SU-DHL-6 (cell line): Measurements from ENCODE around the gene BEST2.

Experiments used
- H2AFZ ChIP-seq: fragments of 200-600 bp; sonication (generic); 2 replicates; pipeline ENCODE4 v1.6.1; 2014; ENCODE audit warnings: low read depth, mild to moderate bottlenecking, moderate library complexity, mixed read lengths, antibody characterized with exemption, low read length; ENCODE audit not compliant: severe bottlenecking
- H3F3A ChIP-seq: fragments of 200-600 bp; shearing (Covaris generic); 2 replicates; pipeline ENCODE4 v1.6.0; 2016; ENCODE audit warnings: antibody characterized with exemption, mild to moderate bottlenecking; ENCODE audit not compliant: insufficient read depth
- H3K27ac ChIP-seq: fragments of 200-600 bp; sonication (generic); 2 replicates; pipeline ENCODE4 v1.5.1; 2016; ENCODE audit warnings: low read depth, mild to moderate bottlenecking, low read length, moderate library complexity, mixed read lengths
- H3K27me3 ChIP-seq: fragments of 200-600 bp; sonication (generic), shearing (Covaris generic); 2 replicates; pipeline ENCODE4 v1.6.0; 2014; ENCODE audit warnings: mild to moderate bottlenecking, low read length
- H3K36me3 ChIP-seq: fragments of 200-600 bp; sonication (generic); 2 replicates; pipeline ENCODE4 v1.6.1; 2014; ENCODE audit warnings: mild to moderate bottlenecking, low read length, mixed read lengths
- H3K4me2 ChIP-seq: fragments of 300-600, 200-600 bp; shearing (Covaris generic), sonication (generic); 2 replicates; pipeline ENCODE4 v1.6.0; 2014; ENCODE audit warnings: low read length, low read depth, mild to moderate bottlenecking; ENCODE audit not compliant: poor library complexity, severe bottlenecking
- H3K4me3 ChIP-seq: fragments of 200-600 bp; sonication (generic); 2 replicates; pipeline ENCODE4 v1.5.1; 2014; ENCODE audit warnings: antibody characterized with exemption, low read length, mild to moderate bottlenecking, mixed read lengths; ENCODE audit not compliant: insufficient read depth, poor library complexity, severe bottlenecking
- H3K79me2 ChIP-seq: fragments of 200-600 bp; sonication (generic); 2 replicates; pipeline ENCODE4 v1.6.1; 2014; ENCODE audit warnings: mild to moderate bottlenecking, low read length, moderate library complexity; ENCODE audit not compliant: insufficient read depth
- H3K9ac ChIP-seq: fragments of 200-600 bp; sonication (generic); 2 replicates; pipeline ENCODE4 v1.7.0; 2014; ENCODE audit warnings: mild to moderate bottlenecking, low read length
- H3K9me2 ChIP-seq: fragments of 200-600 bp; sonication (generic); replicated peaks from 2 replicates; pipeline ENCODE4 v1.6.1; 2014; ENCODE audit warnings: low read length; ENCODE audit not compliant: insufficient read depth
- H3K9me3 ChIP-seq: fragments of 200-600 bp; sonication (generic); 2 replicates; pipeline ENCODE4 v1.6.1; 2014; ENCODE audit warnings: low read length, mixed read lengths; ENCODE audit not compliant: insufficient read depth
- H4K20me1 ChIP-seq: fragments of 200-600 bp; sonication (generic); 2 replicates; pipeline ENCODE4 v1.6.1; 2014; ENCODE audit warnings: low read depth, mild to moderate bottlenecking, antibody characterized with exemption, low read length, moderate library complexity, mixed read lengths
- EZH2phosphoT487 ChIP-seq: fragments of 200-600 bp; sonication (generic), shearing (Covaris generic); conservative IDR thresholded peaks from 2 replicates; pipeline ENCODE4 v1.6.1; 2018; ENCODE audit warnings: mild to moderate bottlenecking, antibody characterized with exemption, low read length, moderate library complexity, mixed read lengths
- TF ChIP-seq, protein P1 (sequence below): fragments of 200-600 bp; sonication (generic); IDR thresholded peaks from one replicate; pipeline ENCODE4 v1.5.1; 2017; ENCODE audit warnings: antibody characterized with exemption, mild to moderate bottlenecking, low read length, moderate library complexity; ENCODE audit not compliant: insufficient read depth, poor library complexity, severe bottlenecking

The BEST2 gene

DNA sequence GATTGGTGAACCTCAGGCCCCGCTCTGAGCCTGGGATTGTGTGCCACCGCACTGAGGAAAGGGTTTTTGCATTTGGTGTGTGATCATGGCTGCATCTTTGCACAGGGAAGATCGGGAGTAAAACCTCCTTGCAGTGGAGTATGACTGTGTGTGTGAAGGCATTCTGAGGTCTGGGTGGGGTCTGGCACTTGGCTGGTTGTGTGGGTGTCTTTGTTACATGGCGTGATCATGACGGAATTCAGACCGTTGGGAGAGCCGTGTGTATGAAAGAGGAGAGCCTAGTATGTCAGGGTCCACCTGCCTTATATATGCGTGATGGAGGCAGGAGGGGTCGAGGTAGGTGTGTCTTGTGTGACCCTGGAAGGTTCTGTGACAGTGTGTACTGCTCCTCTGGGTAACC lies 740 bp upstream of the BEST2 start:
- no peaks in the 10 kb centered on the region for H3K79me2 ChIP-seq
- H3K4me3 ChIP-seq, result no peak overlapping the region
- H3K27me3 ChIP-seq, result no peaks in the 10 kb centered on the region
- no peaks in the 10 kb centered on the region for H4K20me1 ChIP-seq
- H3F3A ChIP-seq, result no peaks in the 10 kb centered on the region
- no peak for TF ChIP-seq EZH2phosphoT487
- TF ChIP-seq, protein P1, sequence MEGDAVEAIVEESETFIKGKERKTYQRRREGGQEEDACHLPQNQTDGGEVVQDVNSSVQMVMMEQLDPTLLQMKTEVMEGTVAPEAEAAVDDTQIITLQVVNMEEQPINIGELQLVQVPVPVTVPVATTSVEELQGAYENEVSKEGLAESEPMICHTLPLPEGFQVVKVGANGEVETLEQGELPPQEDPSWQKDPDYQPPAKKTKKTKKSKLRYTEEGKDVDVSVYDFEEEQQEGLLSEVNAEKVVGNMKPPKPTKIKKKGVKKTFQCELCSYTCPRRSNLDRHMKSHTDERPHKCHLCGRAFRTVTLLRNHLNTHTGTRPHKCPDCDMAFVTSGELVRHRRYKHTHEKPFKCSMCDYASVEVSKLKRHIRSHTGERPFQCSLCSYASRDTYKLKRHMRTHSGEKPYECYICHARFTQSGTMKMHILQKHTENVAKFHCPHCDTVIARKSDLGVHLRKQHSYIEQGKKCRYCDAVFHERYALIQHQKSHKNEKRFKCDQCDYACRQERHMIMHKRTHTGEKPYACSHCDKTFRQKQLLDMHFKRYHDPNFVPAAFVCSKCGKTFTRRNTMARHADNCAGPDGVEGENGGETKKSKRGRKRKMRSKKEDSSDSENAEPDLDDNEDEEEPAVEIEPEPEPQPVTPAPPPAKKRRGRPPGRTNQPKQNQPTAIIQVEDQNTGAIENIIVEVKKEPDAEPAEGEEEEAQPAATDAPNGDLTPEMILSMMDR, result no peak
- H2AFZ ChIP-seq, result no peak overlapping the region
- 0 out of 2 replicates have a peak, but pooled peaks cover 3% of the 10 kb centered on the region for H3K36me3 ChIP-seq
- H3K9me2 ChIP-seq, result no peaks in the 10 kb centered on the region
- H3K9ac ChIP-seq, result no peak overlapping the region
- H3K4me2 ChIP-seq, result no peak overlapping the region
- no peak overlapping the region for H3K27ac ChIP-seq
- no peaks in the 10 kb centered on the region; the same call in 1 of the 2 replicates for H3K9me3 ChIP-seq

DNA sequence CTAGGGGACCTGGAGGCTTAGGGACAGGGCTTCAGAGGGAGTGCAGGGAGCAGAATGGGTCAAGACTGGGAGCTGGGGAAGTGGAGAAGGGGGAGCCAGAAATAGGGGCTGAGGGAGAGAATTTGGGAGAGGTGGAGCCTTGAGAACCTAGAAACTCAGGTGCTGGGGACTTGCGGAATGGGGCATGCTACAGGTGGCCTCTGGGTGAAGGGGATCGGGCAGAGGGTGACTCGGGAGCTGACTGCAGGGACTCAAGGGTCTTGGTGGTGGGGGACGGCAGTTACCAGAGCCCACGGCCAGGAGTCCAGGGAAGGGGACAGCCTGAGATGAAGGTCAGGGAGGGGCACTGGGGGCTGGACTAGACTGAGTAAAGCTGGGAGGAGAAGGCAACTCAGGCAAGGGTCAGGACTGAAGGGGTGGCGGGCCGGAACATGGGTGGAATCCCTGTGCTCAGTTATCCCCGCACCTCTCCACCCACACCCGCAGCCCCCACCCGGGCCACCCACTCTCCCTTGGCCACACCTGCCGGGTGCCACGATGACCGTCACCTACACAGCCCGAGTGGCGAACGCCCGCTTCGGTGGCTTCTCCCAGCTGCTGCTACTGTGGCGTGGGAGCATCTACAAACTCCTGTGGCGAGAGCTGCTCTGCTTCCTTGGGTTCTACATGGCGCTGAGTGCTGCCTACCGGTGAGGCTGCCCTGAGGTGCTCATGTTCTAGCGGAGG lies 628 bp downstream of the BEST2 start:
- Histone ChIP-seq H3K36me3 (0 out of 2 replicates have a peak, but pooled peaks cover 3% of the 10 kb centered on the region), H3K9me2 (no peaks in the 10 kb centered on the region), H3K4me2 (no peak overlapping the region), H3F3A (no peaks in the 10 kb centered on the region), H3K27me3 (no peaks in the 10 kb centered on the region), H2AFZ (no peak overlapping the region), H3K79me2 (no peaks in the 10 kb centered on the region), H4K20me1 (no peaks in the 10 kb centered on the region), H3K27ac (no peak overlapping the region), H3K9ac (no peak overlapping the region), H3K9me3 (no peaks in the 10 kb centered on the region; the same call in 1 of the 2 replicates), H3K4me3 (no peak overlapping the region)
- TF ChIP-seq, protein P1, result no peak
- no peak for TF ChIP-seq EZH2phosphoT487

DNA sequence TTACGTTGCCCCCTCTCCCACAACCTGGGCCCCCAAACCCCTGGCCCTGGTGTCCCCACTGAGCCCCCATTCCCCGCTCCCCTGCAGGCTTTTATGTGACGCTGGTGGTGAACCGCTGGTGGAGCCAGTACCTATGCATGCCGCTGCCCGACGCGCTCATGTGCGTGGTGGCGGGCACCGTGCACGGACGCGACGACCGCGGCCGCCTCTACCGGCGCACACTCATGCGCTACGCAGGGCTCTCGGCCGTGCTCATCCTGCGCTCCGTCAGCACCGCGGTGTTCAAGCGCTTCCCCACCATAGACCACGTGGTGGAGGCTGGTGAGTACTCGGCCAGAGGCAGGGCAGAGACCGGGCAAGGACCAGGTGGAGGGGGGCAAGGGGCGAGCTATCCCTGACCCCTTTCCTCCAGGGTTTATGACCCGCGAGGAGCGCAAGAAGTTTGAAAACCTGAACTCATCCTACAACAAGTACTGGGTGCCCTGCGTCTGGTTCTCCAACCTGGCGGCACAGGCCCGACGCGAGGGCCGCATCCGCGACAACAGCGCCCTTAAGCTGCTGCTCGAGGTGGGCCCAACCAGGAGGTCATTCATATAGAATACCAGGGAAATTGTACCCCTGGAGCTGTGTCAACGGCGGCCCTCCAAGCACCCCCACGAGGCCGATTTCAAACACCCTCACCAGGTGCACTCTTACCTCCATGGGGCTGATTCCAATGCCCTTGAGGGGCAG lies 3.0 kb downstream of the BEST2 start:
- H3K4me3 ChIP-seq, result no peak overlapping the region
- H3K79me2 ChIP-seq, result no peaks in the 10 kb centered on the region
- no peaks in the 10 kb centered on the region for H3K9me3 ChIP-seq
- H3K27me3 ChIP-seq, result no peaks in the 10 kb centered on the region
- H3K36me3 ChIP-seq, result no peaks in the 10 kb centered on the region
- H3K4me2 ChIP-seq, result no peak overlapping the region
- H2AFZ ChIP-seq, result no peak overlapping the region
- H3K9me2 ChIP-seq, result no peaks in the 10 kb centered on the region
- H3K9ac ChIP-seq, result no peak overlapping the region
- H3K27ac ChIP-seq, result no peak overlapping the region
- no peaks in the 10 kb centered on the region for H4K20me1 ChIP-seq
- H3F3A ChIP-seq, result no peaks in the 10 kb centered on the region
- no peak for TF ChIP-seq EZH2phosphoT487
- TF ChIP-seq, protein P1, result no peak
